Measurements from ENCODE around the gene RGS9BP. TPM values are rescaled to one million over a fixed set of nuclear protein-coding genes. Genes with fewer than 3 reads are reported as not detected.
A peak's percentile ranks its signal among the peaks of the same experiment; 100 is the strongest.
"Not testable (repeated sequence)": the region's sequence is repeated elsewhere in the genome, so short reads cannot be mapped to it uniquely, and the experiment has no call there.

RGS9BP gene
- total RNA-seq, 1 donor from 2014 or later: 0.29 TPM

- Mint-ChIP-seq H3K27ac (peak overlapping the region; percentile 90), H3K9me3 (no peaks in the 10 kb centered on the region), H3K4me3 (peak overlapping the region; percentile 77), H3K27me3 (ENCODE audit: low read depth) (no peaks in the 10 kb centered on the region), H3K4me1 (peaks cover 41% of the 10 kb centered on the region), H3K36me3 (peaks cover 9% of the 10 kb centered on the region)
- TF ChIP-seq, protein P1, sequence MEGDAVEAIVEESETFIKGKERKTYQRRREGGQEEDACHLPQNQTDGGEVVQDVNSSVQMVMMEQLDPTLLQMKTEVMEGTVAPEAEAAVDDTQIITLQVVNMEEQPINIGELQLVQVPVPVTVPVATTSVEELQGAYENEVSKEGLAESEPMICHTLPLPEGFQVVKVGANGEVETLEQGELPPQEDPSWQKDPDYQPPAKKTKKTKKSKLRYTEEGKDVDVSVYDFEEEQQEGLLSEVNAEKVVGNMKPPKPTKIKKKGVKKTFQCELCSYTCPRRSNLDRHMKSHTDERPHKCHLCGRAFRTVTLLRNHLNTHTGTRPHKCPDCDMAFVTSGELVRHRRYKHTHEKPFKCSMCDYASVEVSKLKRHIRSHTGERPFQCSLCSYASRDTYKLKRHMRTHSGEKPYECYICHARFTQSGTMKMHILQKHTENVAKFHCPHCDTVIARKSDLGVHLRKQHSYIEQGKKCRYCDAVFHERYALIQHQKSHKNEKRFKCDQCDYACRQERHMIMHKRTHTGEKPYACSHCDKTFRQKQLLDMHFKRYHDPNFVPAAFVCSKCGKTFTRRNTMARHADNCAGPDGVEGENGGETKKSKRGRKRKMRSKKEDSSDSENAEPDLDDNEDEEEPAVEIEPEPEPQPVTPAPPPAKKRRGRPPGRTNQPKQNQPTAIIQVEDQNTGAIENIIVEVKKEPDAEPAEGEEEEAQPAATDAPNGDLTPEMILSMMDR (IDR thresholded peaks at IDR 0.05; ENCODE audit: unreplicated experiment): no peak
- DNase-seq (ENCODE audit: low spot score in 2 of 2, unreplicated experiment in 2 of 2): no peak
These were observed 17.0 kb downstream of the RGS9BP start for GRCh38 chr19:32692727-32693061.

DNA sequence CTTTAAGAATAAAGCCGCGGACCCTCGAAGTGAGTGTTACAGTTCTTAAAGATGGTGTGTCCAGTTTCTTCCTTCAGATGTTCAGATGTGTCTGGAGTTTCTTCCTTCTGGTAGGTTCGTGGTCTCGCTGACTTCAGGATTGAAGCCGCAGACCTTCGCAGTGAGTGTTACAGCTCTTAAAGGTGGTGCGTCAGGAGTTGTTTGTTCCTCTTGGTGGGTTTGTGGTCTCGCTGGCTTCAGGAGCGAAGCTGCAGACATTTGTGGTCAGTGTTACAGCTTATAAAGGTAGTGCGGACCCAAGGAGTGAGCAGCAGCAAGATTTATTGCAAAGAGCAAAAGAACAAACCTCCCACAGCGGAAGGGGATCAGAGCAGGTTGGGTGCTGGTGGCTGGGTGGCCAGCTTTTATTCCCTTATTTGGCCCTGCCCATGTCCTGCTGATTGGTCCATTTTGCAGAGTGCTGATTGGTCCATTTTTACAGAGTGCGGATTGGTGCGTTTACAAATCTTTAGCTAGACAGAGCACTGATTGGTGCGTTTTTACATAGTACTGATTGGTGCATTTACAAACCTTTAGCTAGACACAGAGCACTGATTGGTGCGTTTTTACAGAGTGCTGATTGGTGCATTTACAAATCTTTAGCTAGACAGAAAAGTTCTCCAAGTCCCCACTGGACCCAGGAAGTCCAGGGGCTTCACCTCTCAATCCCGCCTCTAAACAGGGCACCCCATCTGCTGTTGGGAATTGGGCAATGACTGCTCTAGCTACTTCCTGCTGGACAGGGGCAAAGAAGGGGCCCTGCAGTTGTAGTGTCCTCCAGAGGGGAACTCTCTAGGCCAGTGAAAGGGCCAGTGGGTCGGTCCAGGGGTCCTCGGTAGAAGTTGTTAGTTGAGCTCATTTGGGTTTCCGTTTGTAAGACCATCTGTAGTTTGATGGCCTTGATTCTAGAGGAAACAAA, 17.8 kb downstream of the RGS9BP start:
- Mint-ChIP-seq H3K4me3 (peak overlapping the region; percentile 77), H3K27ac (peak overlapping the region; percentile 90)

DNA sequence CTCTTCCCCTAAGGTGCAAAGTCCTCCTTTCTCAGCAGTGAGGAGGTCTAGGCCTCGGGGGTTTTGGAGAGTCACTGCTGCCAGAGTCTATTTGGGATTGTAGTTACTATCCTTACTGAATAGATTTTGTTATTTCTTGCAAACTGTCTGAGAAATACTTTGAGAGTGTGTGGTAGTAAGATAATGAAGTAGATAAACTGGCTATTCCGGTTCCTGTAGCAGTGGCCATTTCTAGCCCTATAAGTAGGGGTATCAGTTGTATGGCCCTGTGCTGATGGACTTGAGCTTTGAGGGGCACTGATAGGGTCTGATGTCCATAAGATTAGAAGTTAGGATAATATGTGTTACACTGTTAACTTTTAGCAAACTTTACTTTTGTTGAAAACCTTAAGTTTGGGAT, 18.7 kb downstream of the RGS9BP start:
- Mint-ChIP-seq H3K4me3 (peak overlapping the region; percentile 77), H3K27ac (peak overlapping the region; percentile 90), H3K4me1 (peaks cover 41% of the 10 kb centered on the region), H3K36me3 (peaks cover 24% of the 10 kb centered on the region)
- H3K9me3 Mint-ChIP-seq; H3K27me3 Mint-ChIP-seq (ENCODE audit: low read depth); DNase-seq (ENCODE audit: low spot score in 2 of 2, unreplicated experiment in 2 of 2): not testable (repeated sequence)

More for the DNA sequence above, 17.8 kb downstream of the RGS9BP start:
- not testable (repeated sequence) for H3K27me3 Mint-ChIP-seq (ENCODE audit: low read depth); H3K9me3 Mint-ChIP-seq; DNase-seq (ENCODE audit: low spot score in 2 of 2, unreplicated experiment in 2 of 2)
- Mint-ChIP-seq H3K4me1 (peaks cover 41% of the 10 kb centered on the region), H3K36me3 (peaks cover 16% of the 10 kb centered on the region)

GRCh38 chr19:32694851-32695250, 19.2 kb downstream of the RGS9BP start:
- Mint-ChIP-seq H3K4me3 (peak overlapping the region; percentile 77), H3K27ac (peak overlapping the region; percentile 90), H3K36me3 (peaks cover 29% of the 10 kb centered on the region), H3K4me1 (peaks cover 41% of the 10 kb centered on the region)
- not testable (repeated sequence) for H3K27me3 Mint-ChIP-seq (ENCODE audit: low read depth); H3K9me3 Mint-ChIP-seq; DNase-seq (ENCODE audit: low spot score in 2 of 2, unreplicated experiment in 2 of 2)

DNA sequence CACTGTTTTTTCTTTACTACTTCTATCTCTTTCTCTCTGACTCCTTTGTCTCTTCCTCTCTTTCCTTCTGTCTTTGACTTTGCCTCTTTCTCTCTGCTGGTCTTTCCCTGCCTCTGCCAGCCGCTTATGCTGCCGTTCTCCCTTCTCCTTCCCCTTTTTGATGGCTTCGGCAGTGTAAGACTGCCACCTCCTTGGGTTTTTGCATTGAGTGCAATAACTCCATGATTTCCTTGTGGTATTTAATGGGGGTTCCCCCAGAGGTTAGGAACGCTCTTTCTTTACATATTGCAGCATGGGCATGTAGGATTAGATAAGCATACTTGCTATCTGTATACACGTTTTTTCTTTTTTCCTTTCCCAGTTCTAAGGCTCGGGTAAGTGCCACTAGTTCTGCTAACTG, 19.9 kb downstream of the RGS9BP start:
- H3K4me1 Mint-ChIP-seq: peaks cover 41% of the 10 kb centered on the region
- not testable (repeated sequence) for H3K27me3 Mint-ChIP-seq (ENCODE audit: low read depth); H3K27ac Mint-ChIP-seq; H3K9me3 Mint-ChIP-seq; DNase-seq (ENCODE audit: low spot score in 2 of 2, unreplicated experiment in 2 of 2)
- H3K4me3 Mint-ChIP-seq: peak overlapping the region; percentile 6
- H3K36me3 Mint-ChIP-seq: peaks cover 29% of the 10 kb centered on the region

DNA sequence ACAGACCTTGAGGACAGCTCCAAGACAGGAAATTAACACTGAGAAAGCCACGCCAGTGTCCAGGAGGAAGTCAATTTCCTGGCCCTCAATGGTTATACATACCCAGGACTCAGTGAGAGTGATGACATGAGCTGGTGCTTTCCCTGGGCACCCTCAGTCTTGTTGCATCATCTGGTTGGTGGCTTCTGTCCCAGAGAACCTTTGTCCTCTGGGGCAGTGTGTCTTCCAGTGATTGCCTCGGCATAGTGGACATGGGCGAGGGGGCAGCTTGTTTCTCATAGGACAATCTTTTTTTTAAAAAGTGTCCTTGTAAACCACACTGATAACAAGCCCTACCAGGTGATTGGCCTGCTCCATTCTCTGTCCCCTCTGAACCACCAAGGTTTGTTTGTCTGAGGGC, 21.1 kb downstream of the RGS9BP start:
- peaks cover 35% of the 10 kb centered on the region for H3K36me3 Mint-ChIP-seq
- not testable (repeated sequence) for H3K27ac Mint-ChIP-seq; H3K9me3 Mint-ChIP-seq; H3K4me3 Mint-ChIP-seq; DNase-seq (ENCODE audit: low spot score in 2 of 2, unreplicated experiment in 2 of 2); H3K27me3 Mint-ChIP-seq (ENCODE audit: low read depth)
- H3K4me1 Mint-ChIP-seq: peaks cover 32% of the 10 kb centered on the region

GRCh38 chr19:32700129-32700528, 24.5 kb downstream of the RGS9BP start:
- Mint-ChIP-seq H3K36me3 (peaks cover 58% of the 10 kb centered on the region), H3K9me3 (peaks cover 17% of the 10 kb centered on the region)
- DNase-seq (ENCODE audit: low spot score in 2 of 2, unreplicated experiment in 2 of 2); H3K4me3 Mint-ChIP-seq; H3K4me1 Mint-ChIP-seq; H3K27ac Mint-ChIP-seq; H3K27me3 Mint-ChIP-seq (ENCODE audit: low read depth): not testable (repeated sequence)

GRCh38 chr19:32702010-32702409, 26.4 kb downstream of the RGS9BP start:
- DNase-seq (ENCODE audit: low spot score in 2 of 2, unreplicated experiment in 2 of 2): no peak
- no peaks in the 10 kb centered on the region for H3K4me1 Mint-ChIP-seq
- H3K27ac Mint-ChIP-seq: no peak overlapping the region
- no peak overlapping the region for H3K4me3 Mint-ChIP-seq
- peaks cover 26% of the 10 kb centered on the region for H3K9me3 Mint-ChIP-seq
- no peaks in the 10 kb centered on the region for H3K27me3 Mint-ChIP-seq (ENCODE audit: low read depth)
- TF ChIP-seq, protein P1 (IDR thresholded peaks at IDR 0.05; ENCODE audit: unreplicated experiment): no peak
- peaks cover 70% of the 10 kb centered on the region for H3K36me3 Mint-ChIP-seq

DNA sequence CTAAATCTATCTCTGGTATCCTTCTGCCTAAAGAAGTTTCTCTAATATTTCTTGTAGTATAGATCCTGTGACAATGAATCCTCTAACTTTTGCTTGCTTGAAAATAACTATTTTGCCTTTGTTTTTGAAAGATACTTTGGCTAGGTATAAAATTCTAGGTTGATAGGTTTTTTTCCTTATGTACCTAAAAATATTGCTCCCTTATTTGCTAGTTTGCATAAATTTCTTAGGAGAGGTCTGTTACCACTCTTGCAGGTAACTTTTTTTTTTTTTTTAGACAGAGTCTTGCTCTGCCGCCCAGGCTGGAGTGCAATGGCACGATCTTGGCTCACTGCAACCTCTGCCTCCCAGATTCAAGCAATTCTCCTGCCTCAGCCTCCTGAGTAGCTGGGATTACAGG, 28.4 kb downstream of the RGS9BP start:
- not testable (repeated sequence) for H3K4me1 Mint-ChIP-seq; DNase-seq (ENCODE audit: low spot score in 2 of 2, unreplicated experiment in 2 of 2); H3K27me3 Mint-ChIP-seq (ENCODE audit: low read depth); H3K4me3 Mint-ChIP-seq; H3K27ac Mint-ChIP-seq
- Mint-ChIP-seq H3K36me3 (peaks cover 58% of the 10 kb centered on the region), H3K9me3 (peaks cover 27% of the 10 kb centered on the region)

All from mesothelial cell of epicardium (in vitro differentiated cells).